B cell (primary cell): ENCODE results near the gene GRHL3. TPM values are rescaled to one million over a fixed set of nuclear protein-coding genes. Genes with fewer than 3 reads are reported as not detected.

ENCODE experiments used
- ATAC-seq: fragments of 200-7000 bp; cut with Tn5 transposase; one replicate; pipeline ENCODE4 v1.10.0; 2021; ENCODE audit warnings: low read depth, mild to moderate bottlenecking, moderate number of reproducible peaks, moderate library complexity
- CTCF ChIA-PET: fragments of 350-600 bp; sonication (Branson Sonifier 250); formaldehyde crosslinking; loops from one replicate; lab custom pipeline; 2021; ENCODE audit warnings: antibody characterized with exemption, inconsistent platforms; lab: Charles Lee
- POLR2A ChIA-PET: fragments of 350-600 bp; sonication (Branson Sonifier 250); formaldehyde crosslinking; loops from one replicate; lab custom pipeline; 2021; ENCODE audit warnings: antibody characterized with exemption; lab: Charles Lee
- DNase-seq: peaks from one replicate; pipeline ENCODE4 v3.0.0; 2013
- H2AFZ ChIP-seq: 2 replicates; pipeline ENCODE4 v1.6.1; 2012; ENCODE audit warnings: mild to moderate bottlenecking, low read depth, low read length; ENCODE audit not compliant: insufficient read depth, poor library complexity, severe bottlenecking
- H3K27ac ChIP-seq, 2 donors: 1 replicate in 1 of 2; 2 replicates in 1 of 2; pipeline ENCODE4 v1.5.1; 2012 to 2013; ENCODE audit warnings: low read length in 2 of 2, mild to moderate bottlenecking in 2 of 2, moderate library complexity in 1 of 2
- H3K27me3 ChIP-seq, 4 experiments: fragments of 200-600 bp in 1 of 4; sonication (generic) in 1 of 4; replicated peaks in 1 of 4; 1 replicate in 2 of 4; 2 replicates in 2 of 4; pipeline versions ENCODE4 v1.6.1 to v1.7.0; 2013 to 2016; ENCODE audit warnings: low read length in 3 of 4, mild to moderate bottlenecking in 2 of 4, mixed read lengths in 1 of 4, moderate library complexity in 1 of 4; ENCODE audit not compliant: insufficient read depth in 4 of 4, control insufficient read depth in 3 of 4; ENCODE audit errors: control extremely low read depth in 1 of 4
- H3K36me3 ChIP-seq, 2 experiments: replicated peaks in 1 of 2; 1 replicate in 1 of 2; 2 replicates in 1 of 2; pipeline versions ENCODE4 v1.6.1 to v1.7.1; 2013; ENCODE audit warnings: low read length in 1 of 2; ENCODE audit not compliant: insufficient read depth in 2 of 2, control insufficient read depth in 1 of 2; ENCODE audit errors: control extremely low read depth in 1 of 2, extremely low read depth in 1 of 2
- H3K4me1 ChIP-seq, 2 donors: fragments of 200-600 bp in 1 of 2; sonication (generic) in 1 of 2; 1 replicate in 1 of 2; 2 replicates in 1 of 2; pipeline versions ENCODE4 v1.5.1 to v1.6.1; 2013 to 2017; ENCODE audit warnings: low read length in 2 of 2; ENCODE audit not compliant: control insufficient read depth in 2 of 2, insufficient read depth in 2 of 2
- H3K4me2 ChIP-seq: replicated peaks from 2 replicates; pipeline ENCODE3; 2012; ENCODE audit warnings: mild to moderate bottlenecking, low read depth, low read length; ENCODE audit not compliant: poor library complexity, severe bottlenecking
- H3K4me3 ChIP-seq, 5 experiments: fragments of 200-600 bp in 1 of 5; sonication (generic) in 1 of 5; 1 replicate in 3 of 5; 2 replicates in 2 of 5; pipeline versions ENCODE4 v1.5.1 to v1.7.0; 2011 to 2016; ENCODE audit warnings: low read length in 4 of 5, mild to moderate bottlenecking in 4 of 5, low read depth in 2 of 5, control low read depth in 1 of 5, moderate library complexity in 1 of 5; ENCODE audit not compliant: insufficient read depth in 1 of 5; ENCODE audit errors: control extremely low read depth in 1 of 5, extremely low read depth in 1 of 5
- H3K79me2 ChIP-seq: fragments of 200-600 bp; sonication (generic); one replicate; pipeline ENCODE4 v1.6.0; 2016; ENCODE audit warnings: low read length; ENCODE audit not compliant: control insufficient read depth, insufficient read depth
- H3K9ac ChIP-seq: fragments of 200-600 bp; sonication (generic); 2 replicates; pipeline ENCODE4 v1.6.1; 2017; ENCODE audit warnings: mild to moderate bottlenecking, low read length, moderate library complexity
- H3K9me3 ChIP-seq, 3 donors: one replicate each; pipeline versions ENCODE4 v1.6.1 to v1.7.1; 2013; ENCODE audit warnings: low read length in 2 of 3; ENCODE audit not compliant: control insufficient read depth in 2 of 3, insufficient read depth in 1 of 3; ENCODE audit errors: control extremely low read depth in 1 of 3
- H4K20me1 ChIP-seq: 2 replicates; pipeline ENCODE4 v1.6.0; 2012; ENCODE audit warnings: mild to moderate bottlenecking, low read length; ENCODE audit not compliant: insufficient read depth, control insufficient read depth, poor library complexity, severe bottlenecking
- H3K27ac Mint-ChIP-seq: one replicate; pipeline ENCODE4 v1.8.0; 2021; ENCODE audit warnings: mixed read lengths
- H3K27me3 Mint-ChIP-seq: one replicate; pipeline ENCODE4 v1.8.0; 2021; ENCODE audit warnings: mixed read lengths
- H3K4me1 Mint-ChIP-seq: one replicate; pipeline ENCODE4 v1.8.0; 2021; ENCODE audit warnings: mixed read lengths
- H3K4me3 Mint-ChIP-seq: one replicate; pipeline ENCODE4 v1.8.0; 2021; ENCODE audit warnings: mixed read lengths
- H3K9me3 Mint-ChIP-seq: one replicate; pipeline ENCODE4 v1.8.0; 2022; ENCODE audit warnings: mixed read lengths; ENCODE audit not compliant: insufficient read depth
- CTCF ChIP-seq: fragments of 200-600 bp; IDR thresholded peaks from one replicate; pipeline ENCODE4 v1.8.0; 2022; ENCODE audit warnings: antibody characterized with exemption, mild to moderate bottlenecking
- EZH2 ChIP-seq: IDR thresholded peaks from 2 replicates; pipeline ENCODE4 v1.6.1; 2012; ENCODE audit warnings: borderline replicate concordance, low read depth, mild to moderate bottlenecking, moderate library complexity, low read length; ENCODE audit not compliant: insufficient read depth, poor library complexity, severe bottlenecking
- WGBS: methylation state at CpG from one replicate; pipeline ENCODE4 v1.1.5; 2013; ENCODE audit warnings: missing lambda C conversion rate; ENCODE audit not compliant: insufficient coverage; 5-methylcytosine and 5-hydroxymethylcytosine counted together
- intact Hi-C: fragments of 100-400 bp; cut with micrococcal nuclease; formaldehyde crosslinking; loops from one replicate; pipeline ENCODE4 v1.10.0; 2022
- polyA plus RNA-seq: library from polyadenylated mRNA; depleted of rRNA; stranded (reverse); fragments of >200 nt; gene quantifications from 2 replicates; pipeline ENCODE4 v1.2.3, GENCODE V29; 2012
- total RNA-seq, 2 donors: library from RNA; stranded (reverse); fragments of 120-200 nt in 1 of 2; gene quantifications; 1 replicate in 1 of 2; 2 replicates in 1 of 2; pipeline versions ENCODE4 v1.2.3 to v1.2.4, GENCODE V29; 2013 to 2022

Gene GRHL3
- total and polyA plus RNA-seq, 2 donors (not counting 1 experiment from before 2014, with no cell fraction given) = not detected

GRCh38 chr1:24391882-24392603, 72.9 kb downstream of the GRHL3 start:
- no peaks in the 10 kb centered on the region for H3K9me3 ChIP-seq
- peaks cover 31% of the 10 kb centered on the region for H3K4me1 Mint-ChIP-seq
- no peaks in the 10 kb centered on the region for H3K36me3 ChIP-seq
- H3K79me2 ChIP-seq = no peaks in the 10 kb centered on the region
- H2AFZ ChIP-seq = peak overlapping the region; percentile 56
- intact Hi-C loops = loop anchor here (1.0 to 2.0 kb wide), 6 partner anchors 23 to 321 kb away; partner anchors contain the start of gene NIPAL3
- peak overlapping the region in 2 of 5 experiments; percentile 5 to 37 for H3K4me3 ChIP-seq
- no peaks in the 10 kb centered on the region for H3K9me3 Mint-ChIP-seq
- ChIA-PET CTCF (interaction anchor here (0.6 to 10.7 kb wide), 60 partner anchors 8 to 621 kb away, joined by 3 to 616 read pairs (median 5); partner anchors contain the start of genes IFNLR1, NIPAL3, RCAN3 and STPG1), POLR2A (interaction anchor here (1.1 to 2.9 kb wide), 7 partner anchors 21 to 242 kb away, joined by 3 to 17 read pairs (median 7); partner anchors contain the start of gene RCAN3)
- H3K27ac ChIP-seq = peak overlapping the region; percentile 81 to 92
- H3K27me3 ChIP-seq = no peaks in the 10 kb centered on the region
- H3K27me3 Mint-ChIP-seq = no peaks in the 10 kb centered on the region
- 54% methylated on average over 7 of the region's 11 CpGs for WGBS
- TF ChIP-seq CTCF (peak; percentile 74), EZH2 (no peak)
- no peaks in the 10 kb centered on the region for H4K20me1 ChIP-seq
- peak overlapping the region; percentile 56 for H3K4me2 ChIP-seq
- peak overlapping the region; percentile 81 for H3K4me3 Mint-ChIP-seq
- peak; percentile 75 for ATAC-seq
- DNase-seq = peak; percentile 80
- peaks cover 26 to 33% of the 10 kb centered on the region in 2 donors for H3K4me1 ChIP-seq
- H3K9ac ChIP-seq = peak overlapping the region; percentile 48
- H3K27ac Mint-ChIP-seq = peak overlapping the region; percentile 92

- Histone ChIP-seq H3K4me3 (peak overlapping the region in 1 of 5 experiments; percentile 37), H3K4me2 (peak overlapping the region; percentile 56), H3K27me3 (no peaks in the 10 kb centered on the region), H2AFZ (peak overlapping the region; percentile 56), H3K79me2 (no peaks in the 10 kb centered on the region), H4K20me1 (no peaks in the 10 kb centered on the region), H3K9me3 (no peaks in the 10 kb centered on the region), H3K36me3 (no peaks in the 10 kb centered on the region), H3K9ac (peak overlapping the region; percentile 30), H3K4me1 (peaks cover 26 to 33% of the 10 kb centered on the region in 2 donors), H3K27ac (peak overlapping the region; percentile 81 to 92)
- no peaks in the 10 kb centered on the region for H3K9me3 Mint-ChIP-seq
- ChIA-PET CTCF (interaction anchor here (0.9 to 10.7 kb wide), 37 partner anchors 7 to 621 kb away, joined by 3 to 616 read pairs (median 7); partner anchors contain the start of genes IFNLR1, NIPAL3, RCAN3 and STPG1), POLR2A (interaction anchor here (1.2 to 2.9 kb wide), 5 partner anchors 110 to 242 kb away, joined by 4 to 17 read pairs (median 11); partner anchors contain the start of gene RCAN3)
- intact Hi-C loops = loop anchor here (1.0 to 2.0 kb wide), 4 partner anchors 23 to 321 kb away; partner anchors contain the start of gene NIPAL3
- H3K4me1 Mint-ChIP-seq = peaks cover 31% of the 10 kb centered on the region
- no CpG with 5 or more reads among the region's 4 CpGs for whole genome bisulfite sequencing
- H3K27ac Mint-ChIP-seq = peak overlapping the region; percentile 92
- peak overlapping the region; percentile 81 for H3K4me3 Mint-ChIP-seq
- no peak for DNase-seq
- TF ChIP-seq CTCF (peak; percentile 38), EZH2 (no peak)
- H3K27me3 Mint-ChIP-seq = no peaks in the 10 kb centered on the region
- ATAC-seq = peak; percentile 11
Observed at GRCh38 chr1:24392604-24392946, 73.4 kb downstream of the GRHL3 start.
